OCI-LY1 (cell line): ENCODE data around the gene GID8.
A peak's percentile ranks its signal among the peaks of the same experiment; 100 is the strongest.

Experiments used
- H2AFZ ChIP-seq: fragments of 200-600 bp; sonication (generic), shearing (Covaris generic); 2 replicates; pipeline ENCODE4 v1.6.0; 2014; ENCODE audit warnings: antibody characterized with exemption, mild to moderate bottlenecking, low read length
- H3F3A ChIP-seq: fragments of 200-600 bp; sonication (generic), shearing (Covaris generic); 2 replicates; pipeline ENCODE4 v1.6.0; 2014; ENCODE audit warnings: mild to moderate bottlenecking, antibody characterized with exemption, low read length, moderate library complexity; ENCODE audit not compliant: insufficient read depth
- H3K27ac ChIP-seq: fragments of 200-600 bp; sonication (generic); 2 replicates; pipeline ENCODE4 v1.5.1; 2014; ENCODE audit warnings: low read length, mixed run types, mild to moderate bottlenecking, low read depth; ENCODE audit not compliant: poor library complexity, severe bottlenecking
- H3K27me3 ChIP-seq: fragments of 200-600 bp; sonication (generic); 2 replicates; pipeline ENCODE4 v1.6.0; 2014; ENCODE audit warnings: antibody characterized with exemption, mild to moderate bottlenecking, low read length, moderate library complexity; ENCODE audit not compliant: insufficient read depth
- H3K36me3 ChIP-seq: fragments of 200-600 bp; sonication (generic); 2 replicates; pipeline ENCODE4 v1.6.1; 2014; ENCODE audit warnings: mild to moderate bottlenecking, antibody characterized with exemption, low read length, moderate library complexity, mixed read lengths; ENCODE audit not compliant: insufficient read depth
- H3K4me1 ChIP-seq: fragments of 200-600 bp; sonication (generic); 2 replicates; pipeline ENCODE4 v1.5.1; 2014; ENCODE audit warnings: mild to moderate bottlenecking, low read length, moderate library complexity; ENCODE audit not compliant: insufficient read depth, severe bottlenecking
- H3K4me2 ChIP-seq: fragments of 200-600 bp; sonication (generic), shearing (Covaris generic); 2 replicates; pipeline ENCODE4 v1.6.1; 2014; ENCODE audit warnings: low read length
- H3K4me3 ChIP-seq: fragments of 200-600 bp; sonication (generic); 2 replicates; pipeline ENCODE4 v1.5.1; 2014; ENCODE audit warnings: low read length, low read depth, mild to moderate bottlenecking, mixed read lengths; ENCODE audit not compliant: poor library complexity, severe bottlenecking
- H3K79me2 ChIP-seq: fragments of 200-600 bp; shearing (Covaris generic); 2 replicates; pipeline ENCODE4 v1.6.1; 2016; ENCODE audit warnings: mixed run types, low read length, mixed read lengths; ENCODE audit not compliant: insufficient read depth
- H3K9ac ChIP-seq: fragments of 200-600 bp; sonication (generic), shearing (Covaris generic); 2 replicates; pipeline ENCODE4 v1.6.1; 2014; ENCODE audit warnings: mild to moderate bottlenecking, low read length, mixed read lengths
- H3K9me2 ChIP-seq: fragments of 200-600 bp; sonication (generic), shearing (Covaris generic); 2 replicates; pipeline ENCODE4 v1.6.1; 2014; ENCODE audit warnings: low read depth, mild to moderate bottlenecking, low read length, mixed read lengths
- H3K9me3 ChIP-seq: fragments of 200-600 bp; shearing (Covaris generic); 2 replicates; pipeline ENCODE4 v1.6.1; 2014; ENCODE audit warnings: low read length, mixed read lengths
- H4K20me1 ChIP-seq: fragments of 200-600 bp; sonication (generic), shearing (Covaris generic); 2 replicates; pipeline ENCODE4 v1.6.0; 2016; ENCODE audit warnings: mild to moderate bottlenecking, low read length; ENCODE audit not compliant: insufficient read depth
- EZH2 ChIP-seq: fragments of 200-600 bp; sonication (generic), shearing (Covaris generic); IDR thresholded peaks from 2 replicates; pipeline ENCODE4 v1.8.0; 2017; ENCODE audit warnings: borderline replicate concordance, mixed run types, mild to moderate bottlenecking, antibody characterized with exemption, low read length, moderate library complexity, mixed read lengths
- TF ChIP-seq, protein P1 (sequence below): fragments of 200-600 bp; sonication (generic), shearing (Covaris generic); IDR thresholded peaks from 2 replicates; pipeline ENCODE4 v1.5.1; 2017; ENCODE audit warnings: mild to moderate bottlenecking, antibody characterized with exemption, low read length, moderate library complexity, mixed read lengths

Gene GID8

DNA sequence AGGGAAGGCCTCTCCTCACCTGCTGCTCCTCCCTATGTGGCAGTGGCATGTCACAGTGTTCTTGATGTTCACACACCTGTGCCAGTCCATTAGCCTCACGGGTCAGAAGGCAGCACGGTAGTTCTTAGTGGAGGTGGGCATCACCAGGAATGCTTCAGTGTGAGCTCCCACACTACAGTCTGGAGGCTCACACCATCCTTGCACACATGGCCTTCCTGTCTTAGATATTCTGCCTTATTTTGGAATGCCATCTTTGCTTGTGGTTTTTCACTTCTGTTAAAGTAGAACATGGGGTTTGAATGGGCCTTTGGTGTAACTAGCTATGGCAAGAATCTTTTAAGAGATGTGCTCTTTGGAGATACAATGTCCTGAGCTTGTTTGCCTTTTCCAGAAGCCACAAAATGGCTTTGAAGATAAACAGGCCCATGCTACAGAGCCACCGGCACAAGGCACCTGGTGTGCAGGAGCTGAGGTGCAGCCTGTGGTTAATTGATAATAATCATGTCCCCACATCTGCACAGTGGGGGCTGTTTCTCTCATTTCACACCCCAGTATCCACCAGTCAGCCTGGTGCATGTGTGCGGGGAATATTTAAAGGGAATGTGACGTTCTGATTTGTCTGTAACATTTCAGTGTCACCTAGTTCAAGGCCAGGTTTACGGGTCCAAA is 11.3 kb downstream of the GID8 start:
- no peak overlapping the region for H2AFZ ChIP-seq
- no peaks in the 10 kb centered on the region for H3F3A ChIP-seq
- no peaks in the 10 kb centered on the region for H4K20me1 ChIP-seq
- H3K9me3 ChIP-seq = 0 out of 2 replicates have a peak, but pooled peaks cover 2% of the 10 kb centered on the region
- no peaks in the 10 kb centered on the region for H3K79me2 ChIP-seq
- H3K27me3 ChIP-seq = no peaks in the 10 kb centered on the region
- H3K9me2 ChIP-seq = no peaks in the 10 kb centered on the region
- peaks cover 64% of the 10 kb centered on the region for H3K36me3 ChIP-seq
- H3K4me2 ChIP-seq = no peak overlapping the region
- H3K4me1 ChIP-seq = peaks cover 23% of the 10 kb centered on the region
- no peak overlapping the region for H3K27ac ChIP-seq
- no peak overlapping the region for H3K9ac ChIP-seq
- no peak for TF ChIP-seq EZH2
- TF ChIP-seq, protein P1, sequence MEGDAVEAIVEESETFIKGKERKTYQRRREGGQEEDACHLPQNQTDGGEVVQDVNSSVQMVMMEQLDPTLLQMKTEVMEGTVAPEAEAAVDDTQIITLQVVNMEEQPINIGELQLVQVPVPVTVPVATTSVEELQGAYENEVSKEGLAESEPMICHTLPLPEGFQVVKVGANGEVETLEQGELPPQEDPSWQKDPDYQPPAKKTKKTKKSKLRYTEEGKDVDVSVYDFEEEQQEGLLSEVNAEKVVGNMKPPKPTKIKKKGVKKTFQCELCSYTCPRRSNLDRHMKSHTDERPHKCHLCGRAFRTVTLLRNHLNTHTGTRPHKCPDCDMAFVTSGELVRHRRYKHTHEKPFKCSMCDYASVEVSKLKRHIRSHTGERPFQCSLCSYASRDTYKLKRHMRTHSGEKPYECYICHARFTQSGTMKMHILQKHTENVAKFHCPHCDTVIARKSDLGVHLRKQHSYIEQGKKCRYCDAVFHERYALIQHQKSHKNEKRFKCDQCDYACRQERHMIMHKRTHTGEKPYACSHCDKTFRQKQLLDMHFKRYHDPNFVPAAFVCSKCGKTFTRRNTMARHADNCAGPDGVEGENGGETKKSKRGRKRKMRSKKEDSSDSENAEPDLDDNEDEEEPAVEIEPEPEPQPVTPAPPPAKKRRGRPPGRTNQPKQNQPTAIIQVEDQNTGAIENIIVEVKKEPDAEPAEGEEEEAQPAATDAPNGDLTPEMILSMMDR = no peak
- H3K4me3 ChIP-seq = no peak overlapping the region

DNA sequence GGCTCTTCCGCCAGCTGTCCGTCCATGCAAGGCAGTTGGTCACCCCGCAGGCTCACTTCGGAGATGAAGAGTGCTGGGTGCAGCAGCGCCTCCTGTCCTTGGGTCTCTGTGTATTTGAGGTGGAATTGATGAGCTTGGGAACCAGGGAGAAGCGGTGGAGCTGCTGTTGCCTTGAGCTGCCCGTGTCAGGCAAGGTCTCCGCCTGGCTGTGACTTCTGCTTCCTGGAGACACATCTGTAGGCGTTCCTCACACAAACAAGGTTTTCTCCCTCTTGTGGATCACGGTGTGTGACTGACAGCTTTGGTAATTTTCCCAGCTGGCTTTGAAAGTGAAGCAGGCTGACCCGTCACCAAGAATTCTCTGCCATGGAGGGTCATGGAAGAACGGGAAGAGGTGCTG is 12.0 kb downstream of the GID8 start:
- Histone ChIP-seq H3K36me3 (peaks cover 57% of the 10 kb centered on the region), H3K9ac (no peak overlapping the region), H4K20me1 (no peaks in the 10 kb centered on the region), H3K79me2 (no peaks in the 10 kb centered on the region), H3K9me3 (0 out of 2 replicates have a peak, but pooled peaks cover 2% of the 10 kb centered on the region), H3K4me2 (no peak overlapping the region), H3K4me3 (no peak overlapping the region), H3K27me3 (no peaks in the 10 kb centered on the region), H3K9me2 (no peaks in the 10 kb centered on the region), H2AFZ (no peak overlapping the region), H3F3A (no peaks in the 10 kb centered on the region), H3K27ac (no peak overlapping the region), H3K4me1 (peaks cover 29% of the 10 kb centered on the region)
- TF ChIP-seq, protein P1 = no peak
- TF ChIP-seq EZH2 = no peak

DNA sequence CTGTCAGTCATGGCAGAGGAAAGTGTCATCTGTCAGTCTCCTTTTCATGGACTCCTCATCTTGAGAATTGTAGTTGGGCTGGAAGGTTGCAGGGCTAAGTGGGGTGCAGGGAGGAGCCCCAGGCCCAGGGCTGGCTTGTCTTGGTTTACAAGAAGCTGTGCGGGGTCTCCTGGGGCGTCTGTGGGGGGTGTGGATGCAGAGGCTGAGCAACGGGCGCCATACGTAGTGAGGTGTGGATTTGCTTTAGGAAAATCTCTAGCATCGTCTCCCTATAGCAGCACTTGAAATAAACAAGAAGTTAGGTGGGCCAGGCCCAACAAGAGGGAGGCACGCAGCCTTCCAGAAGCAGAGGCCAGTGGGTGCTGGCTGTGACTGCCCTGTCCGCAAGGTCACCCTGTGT is 12.8 kb downstream of the GID8 start:
- Histone ChIP-seq H3K27ac (peak overlapping the region; percentile 44), H3K4me1 (peaks cover 29% of the 10 kb centered on the region)

More for the DNA sequence above, 12.8 kb downstream of the GID8 start:
- no peaks in the 10 kb centered on the region for H3K79me2 ChIP-seq
- H2AFZ ChIP-seq = no peak overlapping the region
- H3K9ac ChIP-seq = no peak overlapping the region
- TF ChIP-seq, protein P1 = no peak
- no peak for TF ChIP-seq EZH2
- no peak overlapping the region for H3K4me2 ChIP-seq
- H3K4me3 ChIP-seq = no peak overlapping the region
- no peaks in the 10 kb centered on the region for H3F3A ChIP-seq
- H4K20me1 ChIP-seq = no peaks in the 10 kb centered on the region
- H3K9me2 ChIP-seq = no peaks in the 10 kb centered on the region
- no peaks in the 10 kb centered on the region for H3K27me3 ChIP-seq
- peaks cover 49% of the 10 kb centered on the region for H3K36me3 ChIP-seq
- H3K9me3 ChIP-seq = 0 out of 2 replicates have a peak, but pooled peaks cover 2% of the 10 kb centered on the region
